ENCODE measurements around the gene TUBGCP2. TPM values are rescaled to one million over a fixed set of nuclear protein-coding genes. Genes with fewer than 3 reads are reported as not detected.
"Not testable (repeated sequence)": the region's sequence is repeated elsewhere in the genome, so short reads cannot be mapped to it uniquely, and the experiment has no call there.

TUBGCP2 gene
- total RNA-seq, 1 donor from 2014 or later: 55.4 TPM

GRCh38 chr10:133266056-133266795, 42.4 kb downstream of the TUBGCP2 start:
- Histone ChIP-seq H3K36me3 (no peaks in the 10 kb centered on the region), H3K4me2 (no peak overlapping the region), H2AFZ (replicated peaks) (no peak overlapping the region), H3K9me3 (ENCODE audit: low read depth) (no peaks in the 10 kb centered on the region), H3K27ac (no peak overlapping the region), H3K79me2 (ENCODE audit: low read depth) (no peaks in the 10 kb centered on the region), H4K20me1 (ENCODE audit: low read depth) (no peaks in the 10 kb centered on the region), H3K9ac (no peak overlapping the region), H3K4me1 (peaks cover 7% of the 10 kb centered on the region), H3K27me3 (peaks cover 23% of the 10 kb centered on the region), H3K4me3 (no peak overlapping the region), H3F3A (ENCODE audit: low read depth) (no peaks in the 10 kb centered on the region)
- no peak for TF ChIP-seq EZH2phosphoT487 (IDR thresholded peaks at IDR 0.05)
- TF ChIP-seq EZH2 (IDR thresholded peaks at IDR 0.05): no peak
- TF ChIP-seq CTCF (IDR thresholded peaks at IDR 0.05): no peak
- no peak overlapping the region for H3K27ac Mint-ChIP-seq
- H3K9me3 Mint-ChIP-seq: no peaks in the 10 kb centered on the region
- H3K4me1 Mint-ChIP-seq: peaks cover 21% of the 10 kb centered on the region
- H3K27me3 Mint-ChIP-seq (ENCODE audit: insufficient read depth, low read depth): peaks cover 10% of the 10 kb centered on the region
- DNase-seq (ENCODE audit: low spot score): no peak
- peak overlapping the region; percentile 43 for H3K4me3 Mint-ChIP-seq
- no peaks in the 10 kb centered on the region for H3K36me3 Mint-ChIP-seq

GRCh38 chr10:133265052-133265451, 43.6 kb downstream of the TUBGCP2 start:
- DNase-seq (ENCODE audit: low spot score): not testable (repeated sequence)

GRCh38 chr10:133264461-133264860, 44.2 kb downstream of the TUBGCP2 start:
- Histone ChIP-seq H3F3A (ENCODE audit: low read depth) (no peaks in the 10 kb centered on the region), H3K9me3 (ENCODE audit: low read depth) (no peaks in the 10 kb centered on the region), H3K36me3 (no peaks in the 10 kb centered on the region), H2AFZ (replicated peaks) (no peak overlapping the region), H3K4me2 (no peak overlapping the region), H3K27me3 (peaks cover 29% of the 10 kb centered on the region), H3K79me2 (ENCODE audit: low read depth) (no peaks in the 10 kb centered on the region), H3K4me3 (no peak overlapping the region), H3K4me1 (peaks cover 9% of the 10 kb centered on the region), H3K27ac (no peak overlapping the region), H3K9ac (no peak overlapping the region), H4K20me1 (ENCODE audit: low read depth) (no peaks in the 10 kb centered on the region)
- Mint-ChIP-seq H3K9me3 (no peaks in the 10 kb centered on the region), H3K4me1 (peaks cover 29% of the 10 kb centered on the region), H3K36me3 (no peaks in the 10 kb centered on the region), H3K27me3 (ENCODE audit: insufficient read depth, low read depth) (peaks cover 12% of the 10 kb centered on the region), H3K4me3 (no peak overlapping the region), H3K27ac (no peak overlapping the region)
- DNase-seq (ENCODE audit: low spot score): no peak
- TF ChIP-seq EZH2phosphoT487 (IDR thresholded peaks at IDR 0.05) (no peak), EZH2 (IDR thresholded peaks at IDR 0.05) (no peak), CTCF (IDR thresholded peaks at IDR 0.05) (no peak)

More at GRCh38 chr10:133265052-133265451, 43.6 kb downstream of the TUBGCP2 start:
- not testable (repeated sequence) for H3K4me2 ChIP-seq; H3K36me3 ChIP-seq; H2AFZ ChIP-seq (replicated peaks); H3K4me1 ChIP-seq; H3K27ac Mint-ChIP-seq; H3K9me3 Mint-ChIP-seq; H3K9me3 ChIP-seq (ENCODE audit: low read depth); H3K79me2 ChIP-seq (ENCODE audit: low read depth); H4K20me1 ChIP-seq (ENCODE audit: low read depth); H3K4me3 Mint-ChIP-seq; H3K4me3 ChIP-seq; H3K27ac ChIP-seq; H3F3A ChIP-seq (ENCODE audit: low read depth); H3K9ac ChIP-seq; H3K36me3 Mint-ChIP-seq
- Mint-ChIP-seq H3K4me1 (peaks cover 23% of the 10 kb centered on the region), H3K27me3 (ENCODE audit: insufficient read depth, low read depth) (peaks cover 12% of the 10 kb centered on the region)
- H3K27me3 ChIP-seq: peaks cover 29% of the 10 kb centered on the region

- Histone ChIP-seq H3K36me3 (no peaks in the 10 kb centered on the region), H3F3A (ENCODE audit: low read depth) (no peaks in the 10 kb centered on the region), H3K27me3 (peaks cover 29% of the 10 kb centered on the region), H3K79me2 (ENCODE audit: low read depth) (no peaks in the 10 kb centered on the region), H3K4me3 (no peak overlapping the region), H3K9ac (no peak overlapping the region), H3K4me2 (no peak overlapping the region), H2AFZ (replicated peaks) (no peak overlapping the region), H3K27ac (no peak overlapping the region), H3K9me3 (ENCODE audit: low read depth) (no peaks in the 10 kb centered on the region), H3K4me1 (peaks cover 9% of the 10 kb centered on the region), H4K20me1 (ENCODE audit: low read depth) (no peaks in the 10 kb centered on the region)
- Mint-ChIP-seq H3K36me3 (no peaks in the 10 kb centered on the region), H3K4me1 (peaks cover 33% of the 10 kb centered on the region), H3K4me3 (no peak overlapping the region), H3K27ac (no peak overlapping the region), H3K9me3 (no peaks in the 10 kb centered on the region), H3K27me3 (ENCODE audit: insufficient read depth, low read depth) (peaks cover 12% of the 10 kb centered on the region)
- DNase-seq (ENCODE audit: low spot score): no peak
- TF ChIP-seq EZH2 (IDR thresholded peaks at IDR 0.05) (no peak), EZH2phosphoT487 (IDR thresholded peaks at IDR 0.05) (no peak), CTCF (IDR thresholded peaks at IDR 0.05) (no peak)
These were observed 45.0 kb downstream of the TUBGCP2 start for GRCh38 chr10:133263674-133264073.

Data from neural progenitor cell (in vitro differentiated cells).